T-helper 2 cell treated with Interferon-gamma antibody and Interleukin-4, amounts not matched to agents 5 μg/mL and 100 μg/mL, for 36 hours (primary cell): ENCODE results near the gene MAPK1.
"Not testable (repeated sequence)": the region's sequence is repeated elsewhere in the genome, so short reads cannot be mapped to it uniquely, and the experiment has no call there.

Source experiments
- DNase-seq: peaks from one replicate; pipeline ENCODE4 v3.0.0; 2021; ENCODE audit warnings: low spot score
- H3K27ac Mint-ChIP-seq: one replicate; pipeline ENCODE4 v1.8.0; 2021; ENCODE audit warnings: mild to moderate bottlenecking, mixed read lengths
- H3K27me3 Mint-ChIP-seq: one replicate; pipeline ENCODE4 v1.8.0; 2021; ENCODE audit warnings: low read depth, mixed read lengths
- H3K36me3 Mint-ChIP-seq: one replicate; pipeline ENCODE4 v1.8.0; 2021; ENCODE audit warnings: low read depth, mixed read lengths
- H3K4me1 Mint-ChIP-seq: one replicate; pipeline ENCODE4 v1.8.0; 2021; ENCODE audit warnings: low read depth, mixed read lengths
- H3K4me3 Mint-ChIP-seq: one replicate; pipeline ENCODE4 v1.8.0; 2022; ENCODE audit warnings: mild to moderate bottlenecking, moderate library complexity, mixed read lengths
- H3K9me3 Mint-ChIP-seq: one replicate; pipeline ENCODE4 v1.8.0; 2021; ENCODE audit warnings: mixed read lengths

The MAPK1 gene

GRCh38 chr22:21867528-21868266 is at the start of gene MAPK1:
Gene MAPK1, minus strand, starts transcription at chr22:21867645. Its CDS starts 205 bp downstream, at chr22:21867440.
- peaks cover 25% of the 10 kb centered on the region for H3K36me3 Mint-ChIP-seq

GRCh38 chr22:21916309-21916918 is 49.0 kb upstream of the MAPK1 start:
- Mint-ChIP-seq H3K9me3 (no peaks in the 10 kb centered on the region), H3K4me1 (no peaks in the 10 kb centered on the region), H3K27me3 (no peaks in the 10 kb centered on the region), H3K27ac (no peak overlapping the region), H3K4me3 (no peak overlapping the region), H3K36me3 (no peaks in the 10 kb centered on the region)
- no peak for DNase-seq

More at GRCh38 chr22:21867528-21868266, at the start of gene MAPK1:
- Mint-ChIP-seq H3K27me3 (peaks cover 3% of the 10 kb centered on the region), H3K9me3 (peaks cover 3% of the 10 kb centered on the region), H3K4me3 (peak within 1 kb of the TSS; percentile 93), H3K27ac (peak within 1 kb of the TSS; percentile 95), H3K4me1 (peaks cover 39% of the 10 kb centered on the region)
- peak; percentile 93 for DNase-seq

DNA sequence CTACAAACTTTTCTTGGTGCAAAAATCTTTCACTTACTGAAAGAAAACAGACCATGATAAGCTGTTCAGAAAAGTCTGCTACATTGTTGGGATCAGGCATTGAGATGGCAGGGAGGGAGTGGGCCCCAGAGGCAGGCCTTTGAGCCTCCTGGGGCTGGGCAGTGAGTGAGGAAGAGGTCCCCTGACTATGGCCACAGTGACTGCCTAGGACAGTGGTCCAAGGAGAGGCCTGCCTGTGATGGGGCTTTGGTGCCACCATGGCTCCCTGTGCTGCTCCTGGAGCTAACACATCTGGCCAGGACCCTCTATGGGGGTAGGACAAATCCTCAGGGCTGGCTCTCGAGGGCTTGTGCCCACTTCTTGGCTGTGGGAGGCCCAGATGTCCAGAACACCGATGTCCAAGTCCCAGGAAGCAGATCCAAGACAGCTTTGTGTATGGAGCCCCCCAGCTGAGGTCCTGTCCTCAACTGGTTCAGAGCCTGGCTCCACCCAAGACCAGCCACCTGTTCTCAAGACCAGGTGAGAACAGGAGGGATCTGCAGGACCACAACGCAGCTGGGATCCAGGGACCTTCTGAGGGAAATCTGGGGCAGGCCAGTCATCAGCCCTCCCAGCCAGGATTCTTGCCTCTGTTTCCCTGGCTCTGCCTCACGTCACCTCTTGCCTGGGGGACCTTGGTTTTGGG is 48.3 kb upstream of the MAPK1 start:
- no peak overlapping the region for H3K4me3 Mint-ChIP-seq
- H3K27me3 Mint-ChIP-seq = no peaks in the 10 kb centered on the region
- H3K36me3 Mint-ChIP-seq = no peaks in the 10 kb centered on the region
- H3K9me3 Mint-ChIP-seq = no peaks in the 10 kb centered on the region
- no peak overlapping the region for H3K27ac Mint-ChIP-seq
- no peaks in the 10 kb centered on the region for H3K4me1 Mint-ChIP-seq
- DNase-seq = no peak

DNA sequence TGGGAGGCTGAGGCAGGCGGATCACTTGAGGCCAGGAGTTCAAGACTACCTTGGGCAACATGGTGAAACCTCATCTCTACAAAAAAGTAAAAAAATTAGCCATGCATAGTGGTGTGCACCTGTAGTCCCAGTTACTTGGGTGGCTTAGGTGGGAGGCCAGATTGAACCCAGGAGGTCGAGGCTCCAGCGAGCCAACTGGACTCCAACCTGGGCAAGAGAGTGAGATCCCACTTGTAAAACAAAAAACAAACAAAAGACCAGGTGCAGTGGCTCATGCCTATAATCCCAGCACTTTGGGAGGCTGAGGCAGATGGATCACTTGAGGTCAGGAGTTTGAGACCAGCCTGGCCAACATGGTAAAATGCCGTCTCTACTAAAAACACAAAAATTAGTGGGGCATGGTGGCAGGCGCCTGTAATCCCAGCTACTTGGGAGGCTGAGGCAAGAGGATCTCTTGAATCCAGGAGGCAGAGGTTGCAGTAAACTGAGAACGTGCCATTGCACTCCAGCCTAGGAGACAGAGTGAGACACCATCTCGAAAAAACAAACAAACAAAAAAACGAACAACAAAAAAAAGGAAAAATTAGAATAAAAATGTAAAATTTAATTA is 46.7 kb upstream of the MAPK1 start:
- H3K27ac Mint-ChIP-seq = not testable (repeated sequence)

DNA sequence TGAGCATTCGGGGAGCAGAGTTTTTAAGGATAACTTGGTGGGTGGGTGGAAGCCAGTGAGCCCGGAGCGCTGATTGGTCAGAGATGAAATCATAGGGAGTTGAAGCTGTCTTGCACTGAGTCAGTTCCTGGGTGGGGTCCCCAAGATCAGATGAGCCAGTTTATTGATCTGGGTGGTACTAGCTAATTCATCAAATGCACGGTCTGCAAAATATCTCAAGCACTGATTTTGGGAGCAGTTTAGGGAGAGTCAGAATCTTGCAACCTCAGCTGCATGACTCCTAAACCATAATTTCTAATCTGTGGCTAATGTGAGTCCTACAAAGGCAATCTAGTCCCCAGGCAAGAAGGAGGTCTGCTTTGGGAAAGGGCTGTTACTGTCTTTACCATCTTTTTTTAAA is 42.9 kb upstream of the MAPK1 start:
- H3K27me3 Mint-ChIP-seq, H3K4me1 Mint-ChIP-seq, H3K36me3 Mint-ChIP-seq, H3K9me3 Mint-ChIP-seq, H3K4me3 Mint-ChIP-seq, DNase-seq, H3K27ac Mint-ChIP-seq: not testable (repeated sequence)

More for the DNA sequence above, 46.7 kb upstream of the MAPK1 start:
- not testable (repeated sequence) for H3K36me3 Mint-ChIP-seq, H3K4me3 Mint-ChIP-seq, H3K27me3 Mint-ChIP-seq, H3K4me1 Mint-ChIP-seq, DNase-seq, H3K9me3 Mint-ChIP-seq

DNA sequence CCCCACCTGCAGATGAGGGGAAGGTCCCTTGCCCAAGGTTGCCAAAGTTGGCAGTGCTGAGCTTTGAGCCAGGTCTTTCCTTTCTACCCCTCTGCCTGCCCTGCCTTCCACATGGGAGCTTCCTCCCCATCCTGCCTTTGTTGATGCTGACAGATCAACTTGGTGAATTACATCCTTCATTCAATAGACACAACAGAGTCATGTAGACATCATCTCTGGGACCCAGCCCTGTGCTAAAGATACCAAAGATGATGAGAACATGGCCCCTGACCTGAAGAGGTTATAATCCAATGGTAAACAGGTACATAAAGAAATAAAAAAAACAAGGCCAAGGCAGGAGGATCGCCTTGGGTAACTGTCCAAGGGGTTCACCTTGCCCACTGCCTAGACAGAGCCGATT is 42.4 kb upstream of the MAPK1 start:
- H3K9me3 Mint-ChIP-seq = no peaks in the 10 kb centered on the region
- H3K36me3 Mint-ChIP-seq = no peaks in the 10 kb centered on the region
- no peak overlapping the region for H3K27ac Mint-ChIP-seq
- peaks cover 4% of the 10 kb centered on the region for H3K4me1 Mint-ChIP-seq
- H3K4me3 Mint-ChIP-seq = no peak overlapping the region
- DNase-seq = no peak
- H3K27me3 Mint-ChIP-seq = no peaks in the 10 kb centered on the region

DNA sequence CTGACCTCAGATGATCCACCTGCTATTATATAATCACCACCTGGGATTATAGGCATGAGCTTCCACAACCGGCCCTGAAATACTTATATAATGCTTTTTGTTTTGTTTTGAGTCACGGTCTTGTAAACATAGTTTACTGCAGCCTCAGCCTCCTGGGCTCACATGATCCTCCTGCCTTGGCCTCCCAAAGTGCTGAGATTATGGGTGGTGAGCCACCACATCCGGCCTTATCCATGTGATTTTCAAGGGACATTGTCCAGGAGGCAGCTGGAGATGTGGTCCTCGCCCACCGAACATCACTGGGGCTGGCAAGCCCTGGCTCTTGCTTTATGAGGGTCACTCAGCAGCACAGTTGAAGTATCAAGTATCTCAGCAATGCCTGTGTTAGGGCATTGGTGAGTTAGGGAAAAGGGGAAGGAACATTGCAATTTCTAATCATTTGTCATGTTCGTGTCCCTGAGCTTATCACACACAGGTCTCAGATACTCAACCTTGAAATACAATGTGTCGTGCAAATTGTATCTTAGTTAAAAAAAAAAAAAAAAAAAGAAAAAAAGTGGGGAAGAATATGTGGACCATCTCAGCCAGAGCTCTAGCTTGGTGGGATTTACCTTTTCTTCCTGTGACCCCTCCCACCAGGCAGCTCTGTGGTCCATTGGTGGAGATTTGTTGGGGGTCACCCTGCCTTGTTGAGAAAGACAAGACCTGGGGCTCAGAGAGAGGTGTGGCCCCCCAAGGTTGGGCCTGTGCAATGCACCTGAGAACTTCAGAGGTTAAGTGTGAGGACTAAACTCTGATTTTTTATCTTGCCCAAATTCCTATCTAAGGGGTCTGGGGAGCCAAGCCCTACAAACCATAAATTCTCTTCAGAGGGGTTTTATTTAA is 40.4 kb upstream of the MAPK1 start:
- no peaks in the 10 kb centered on the region for H3K36me3 Mint-ChIP-seq
- H3K27ac Mint-ChIP-seq = no peak overlapping the region
- no peaks in the 10 kb centered on the region for H3K9me3 Mint-ChIP-seq
- DNase-seq = no peak
- peaks cover 4% of the 10 kb centered on the region for H3K4me1 Mint-ChIP-seq
- H3K27me3 Mint-ChIP-seq = no peaks in the 10 kb centered on the region
- H3K4me3 Mint-ChIP-seq = no peak overlapping the region

GRCh38 chr22:21905234-21905633 is 37.8 kb upstream of the MAPK1 start:
- not testable (repeated sequence) for DNase-seq, H3K4me3 Mint-ChIP-seq, H3K9me3 Mint-ChIP-seq, H3K4me1 Mint-ChIP-seq, H3K27ac Mint-ChIP-seq, H3K36me3 Mint-ChIP-seq, H3K27me3 Mint-ChIP-seq

DNA sequence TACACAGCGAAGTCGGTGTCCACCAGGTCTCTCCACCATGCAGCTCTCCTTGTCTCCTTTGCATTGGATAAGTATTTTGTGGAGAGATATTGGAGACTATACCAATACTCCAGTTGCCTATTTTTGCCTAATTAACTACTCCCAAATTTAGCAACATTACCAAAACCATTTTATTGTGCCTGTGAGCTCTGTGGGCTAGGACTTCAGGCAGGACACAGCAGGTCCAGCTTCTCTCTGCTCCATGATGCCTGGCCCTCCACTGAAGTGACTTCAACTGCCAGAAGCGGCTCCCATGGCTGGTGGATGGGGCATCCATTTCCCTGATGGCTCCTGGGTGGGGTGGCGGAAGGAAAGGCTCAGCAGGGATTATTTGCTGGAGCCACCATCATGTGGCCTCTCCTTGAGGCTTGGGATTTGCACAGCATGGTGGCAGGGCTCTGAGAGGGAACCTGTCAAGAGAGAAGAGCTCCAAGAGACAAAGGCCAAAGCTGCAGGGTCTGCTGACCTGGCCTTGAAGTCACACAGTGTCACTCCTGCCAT is 36.9 kb upstream of the MAPK1 start:
- DNase-seq = no peak
- Mint-ChIP-seq H3K27ac (no peak overlapping the region), H3K4me1 (no peaks in the 10 kb centered on the region)

DNA sequence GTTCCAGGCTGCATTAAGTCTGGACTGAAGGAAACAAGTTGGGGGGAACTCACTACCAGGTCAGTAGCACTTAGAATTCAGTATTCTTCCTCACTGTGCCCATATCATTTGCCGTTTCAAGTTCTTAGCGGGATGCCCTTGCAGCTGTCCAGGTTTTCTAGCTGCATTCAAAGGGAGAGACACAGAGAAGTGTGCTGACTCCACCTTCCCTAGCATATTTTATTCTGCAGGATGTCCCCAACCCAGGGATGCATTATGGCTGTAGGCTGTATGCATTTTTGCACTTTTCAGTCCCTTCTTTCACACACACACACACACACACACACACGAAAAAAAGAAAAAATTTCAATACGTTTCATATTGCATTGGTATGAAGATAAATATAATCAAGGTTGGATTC is 35.8 kb upstream of the MAPK1 start:
- Mint-ChIP-seq H3K27ac (no peak overlapping the region), H3K4me1 (no peaks in the 10 kb centered on the region), H3K27me3 (peaks cover 6% of the 10 kb centered on the region), H3K4me3 (no peak overlapping the region), H3K36me3 (no peaks in the 10 kb centered on the region), H3K9me3 (no peaks in the 10 kb centered on the region)
- no peak for DNase-seq

More for the DNA sequence above, 36.9 kb upstream of the MAPK1 start:
- H3K9me3 Mint-ChIP-seq = no peaks in the 10 kb centered on the region
- no peak overlapping the region for H3K4me3 Mint-ChIP-seq
- peaks cover 3% of the 10 kb centered on the region for H3K27me3 Mint-ChIP-seq
- H3K36me3 Mint-ChIP-seq = no peaks in the 10 kb centered on the region

DNA sequence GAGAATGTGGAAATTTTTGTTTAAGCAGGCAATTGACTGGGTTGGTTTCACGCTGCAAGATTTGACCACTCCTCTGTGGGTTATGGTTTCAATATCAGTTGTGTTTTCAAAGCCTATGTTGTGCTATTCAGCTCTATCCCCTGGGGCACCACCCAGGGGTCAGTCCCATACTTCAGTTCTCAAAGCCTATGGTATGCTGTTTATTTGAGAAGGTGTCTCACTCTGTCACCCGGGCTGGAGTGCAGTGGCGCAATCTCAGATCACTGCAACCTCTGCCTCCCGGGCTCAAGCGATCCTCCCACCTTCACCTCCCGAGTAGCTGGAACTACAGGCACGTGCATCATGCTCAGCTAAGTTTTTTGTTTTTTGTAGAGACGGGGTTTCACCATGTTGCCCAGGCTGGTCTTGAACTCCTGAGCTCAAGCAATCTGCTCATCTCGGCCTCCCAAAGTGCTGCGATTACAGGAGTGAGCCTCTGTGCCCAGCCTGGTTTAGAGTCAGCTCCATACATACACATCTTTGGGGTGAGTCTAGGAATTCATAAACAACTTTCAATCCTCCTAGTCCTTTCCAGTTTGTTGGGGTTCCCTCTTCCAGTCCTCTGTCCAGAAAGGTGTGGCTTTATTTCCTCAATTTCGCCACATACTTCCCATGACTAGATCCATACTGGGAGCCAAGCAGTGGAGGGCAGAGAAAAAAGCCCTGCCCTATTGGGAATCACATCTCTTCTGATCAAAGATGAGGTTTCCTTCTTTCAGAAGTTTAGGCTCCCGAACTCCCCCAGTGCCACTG is 35.0 kb upstream of the MAPK1 start:
- Mint-ChIP-seq H3K4me3 (no peak overlapping the region), H3K27ac (no peak overlapping the region), H3K27me3 (peaks cover 8% of the 10 kb centered on the region), H3K36me3 (no peaks in the 10 kb centered on the region), H3K9me3 (no peaks in the 10 kb centered on the region), H3K4me1 (no peaks in the 10 kb centered on the region)
- no peak for DNase-seq

GRCh38 chr22:21898354-21898896 is 31.0 kb upstream of the MAPK1 start:
- H3K36me3 Mint-ChIP-seq = no peaks in the 10 kb centered on the region
- H3K9me3 Mint-ChIP-seq = no peaks in the 10 kb centered on the region
- H3K27me3 Mint-ChIP-seq = peaks cover 15% of the 10 kb centered on the region
- DNase-seq = no peak
- no peaks in the 10 kb centered on the region for H3K4me1 Mint-ChIP-seq
- H3K27ac Mint-ChIP-seq = no peak overlapping the region
- H3K4me3 Mint-ChIP-seq = no peak overlapping the region
